PC-9 (cell line): ENCODE results near the gene ATP8A1. TPM values are rescaled to one million over a fixed set of nuclear protein-coding genes. Genes with fewer than 3 reads are reported as not detected.

ENCODE experiments used
- BruUV-seq: library from RNA; stranded (reverse); fragments of 400-500 nt; replicated peaks from 2 replicates; lab custom pipeline; 2021; lab: Mats Ljungman, UMichigan
- CTCF ChIA-PET: fragments of 300-600 bp; sonication (Branson Sonifier 250); formaldehyde crosslinking; loops from one replicate; lab custom pipeline; 2022; ENCODE audit warnings: antibody characterized with exemption; lab: Charles Lee
- POLR2A ChIA-PET: fragments of 300-600 bp; sonication (Branson Sonifier 250); formaldehyde crosslinking; loops from one replicate; lab custom pipeline; 2022; ENCODE audit warnings: antibody characterized with exemption; ENCODE audit not compliant: unreplicated experiment; lab: Charles Lee
- DNase-seq, 2 experiments: peaks; one replicate each; pipeline versions ENCODE4 v3.0.0 to v3.0.0-alpha.2; 2015 to 2022; ENCODE audit warnings: mixed read lengths in 1 of 2
- H2AFZ ChIP-seq: fragments of 200-600 bp; sonication (generic); 2 replicates; pipeline ENCODE4 v1.8.1; 2017; ENCODE audit warnings: antibody characterized with exemption
- H3F3A ChIP-seq: fragments of 200-600 bp; sonication (generic); 2 replicates; pipeline ENCODE4 v1.8.1; 2017; ENCODE audit warnings: antibody characterized with exemption, mild to moderate bottlenecking, low read depth; ENCODE audit not compliant: insufficient read depth
- H3K27ac ChIP-seq: fragments of 200-600 bp; sonication (generic); 2 replicates; pipeline ENCODE4 v1.6.1; 2016; ENCODE audit warnings: mixed run types
- H3K27me3 ChIP-seq: fragments of 200-600 bp; sonication (generic); 2 replicates; pipeline ENCODE4 v1.6.1; 2016; ENCODE audit warnings: low read depth, mixed run types; ENCODE audit not compliant: insufficient read depth
- H3K36me3 ChIP-seq: fragments of 200-600 bp; sonication (generic); 2 replicates; pipeline ENCODE4 v1.6.1; 2016; ENCODE audit warnings: low read depth, mixed run types
- H3K4me1 ChIP-seq: fragments of 200-600 bp; sonication (generic); replicated peaks from 2 replicates; pipeline ENCODE4 v1.6.1; 2016; ENCODE audit warnings: mixed run types; ENCODE audit not compliant: insufficient read depth
- H3K4me2 ChIP-seq: fragments of 200-600 bp; sonication (generic); 2 replicates; pipeline ENCODE4 v1.6.1; 2017; ENCODE audit warnings: mixed run types
- H3K4me3 ChIP-seq: fragments of 200-600 bp; sonication (generic); 2 replicates; pipeline ENCODE4 v1.6.1; 2016; ENCODE audit warnings: mixed run types
- H3K79me2 ChIP-seq: fragments of 200-600 bp; sonication (generic); 2 replicates; pipeline ENCODE4 v1.6.1; 2017; ENCODE audit warnings: low read depth, mixed run types
- H3K9me2 ChIP-seq: fragments of 200-600 bp; sonication (generic); 2 replicates; pipeline ENCODE4 v1.8.1; 2017; ENCODE audit warnings: mild to moderate bottlenecking; ENCODE audit not compliant: insufficient read depth
- H3K9me3 ChIP-seq: fragments of 200-600 bp; sonication (generic); 2 replicates; pipeline ENCODE4 v1.8.1; 2016; ENCODE audit warnings: low read depth; ENCODE audit not compliant: insufficient read depth
- H4K20me1 ChIP-seq: fragments of 200-600 bp; sonication (generic); 2 replicates; pipeline ENCODE4 v1.8.1; 2017; ENCODE audit not compliant: insufficient read depth
- CTCF ChIP-seq: fragments of 200-600 bp; sonication (generic); conservative IDR thresholded peaks from 2 replicates; pipeline ENCODE4 v1.6.1; 2017; ENCODE audit warnings: mixed run types, antibody characterized with exemption, mild to moderate bottlenecking, moderate library complexity
- EZH2 ChIP-seq: fragments of 200-600 bp; sonication (generic); IDR thresholded peaks from 2 replicates; pipeline ENCODE4 v1.8.0; 2017; ENCODE audit warnings: antibody characterized with exemption, low read depth
- intact Hi-C: fragments of 100-400 bp; cut with micrococcal nuclease; formaldehyde crosslinking; loops from one replicate; pipeline ENCODE4 v1.10.0; 2022; ENCODE audit not compliant: unreplicated experiment
- total RNA-seq: library from RNA; stranded (reverse); gene quantifications from 2 replicates; pipeline ENCODE4 v1.2.3, GENCODE V29; 2021

ATP8A1 gene
- total RNA-seq, 1 experiment from 2014 or later, result not detected

DNA sequence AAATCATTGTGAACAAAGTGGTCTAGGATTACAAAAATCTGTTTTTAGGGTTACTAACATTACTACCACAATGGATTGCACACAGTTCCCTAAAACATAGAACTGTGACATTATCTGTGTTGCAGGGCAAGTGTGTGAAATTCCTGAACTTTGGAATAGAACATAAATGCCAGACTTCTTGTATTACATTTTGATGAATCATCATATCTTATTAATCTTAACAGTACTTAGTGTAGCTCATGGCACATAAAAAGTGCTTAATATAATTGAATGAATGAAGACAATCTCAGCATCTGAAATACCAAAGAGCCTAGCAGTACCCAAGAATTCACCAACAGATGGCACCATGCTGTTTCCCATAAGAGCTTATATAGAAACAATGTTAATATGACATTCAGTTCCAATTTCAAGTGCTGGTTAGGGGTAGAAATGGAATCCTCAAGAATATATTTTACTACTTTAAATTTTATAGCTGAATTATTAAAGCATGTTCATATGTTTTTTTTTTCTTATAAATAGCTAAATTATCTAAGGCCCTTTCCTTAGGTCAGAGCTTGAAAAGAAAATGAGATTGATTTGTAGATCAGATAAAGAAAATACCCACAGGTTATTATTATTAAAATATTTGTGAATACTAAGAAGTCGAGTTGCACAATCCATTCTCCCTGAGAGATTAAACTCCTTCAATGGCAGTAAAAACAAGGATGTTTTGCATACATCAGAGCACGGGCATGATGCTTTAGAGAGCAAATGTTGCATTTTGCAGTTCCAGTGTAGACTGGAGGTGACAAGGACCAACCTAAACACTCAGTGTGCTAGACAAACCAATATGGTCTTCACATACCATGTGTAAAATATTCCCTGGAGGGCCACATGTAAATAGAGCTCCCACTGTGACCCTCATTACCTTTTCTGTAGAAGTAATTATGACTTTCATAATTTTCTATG lies 285.3 kb downstream of the ATP8A1 start:
- H3K27me3 ChIP-seq, result peaks cover 7% of the 10 kb centered on the region; the same call in 1 of the 2 replicates
- CTCF ChIA-PET, result interaction anchor here (0.8 kb wide), 1 partner anchor 148 kb away, joined by 3 read pairs; no protein-coding TSS in a partner anchor
- no peaks in the 10 kb centered on the region for H3K9me3 ChIP-seq
- POLR2A ChIA-PET, result interaction anchor here (0.7 kb wide), 1 partner anchor 424 kb away, joined by 6 read pairs; no protein-coding TSS in a partner anchor
- BruUV-seq, result no TSS peak
- peak; percentile 56 for TF ChIP-seq CTCF
- no peak for TF ChIP-seq EZH2
- no peak overlapping the region for H3K27ac ChIP-seq
- H3F3A ChIP-seq, result no peaks in the 10 kb centered on the region
- intact Hi-C loops, result loop anchor here (2.0 kb wide), 1 partner anchor 149 kb away; no protein-coding TSS in a partner anchor
- no peaks in the 10 kb centered on the region for H3K79me2 ChIP-seq
- no peak overlapping the region for H3K4me2 ChIP-seq
- H3K9me2 ChIP-seq, result no peaks in the 10 kb centered on the region
- H3K4me3 ChIP-seq, result no peak overlapping the region
- H4K20me1 ChIP-seq, result no peaks in the 10 kb centered on the region
- H3K36me3 ChIP-seq, result no peaks in the 10 kb centered on the region
- no peak overlapping the region for H2AFZ ChIP-seq
- no peaks in the 10 kb centered on the region for H3K4me1 ChIP-seq
- DNase-seq, result no peak

- Histone ChIP-seq H3K9me3 (no peaks in the 10 kb centered on the region), H3K27ac (no peak overlapping the region), H2AFZ (no peak overlapping the region), H3K79me2 (no peaks in the 10 kb centered on the region), H3K36me3 (no peaks in the 10 kb centered on the region), H3K4me2 (no peak overlapping the region), H3F3A (no peaks in the 10 kb centered on the region), H3K4me1 (no peaks in the 10 kb centered on the region), H3K4me3 (no peak overlapping the region), H3K9me2 (no peaks in the 10 kb centered on the region), H3K27me3 (0 out of 2 replicates have a peak, but pooled peaks cover 5% of the 10 kb centered on the region), H4K20me1 (no peaks in the 10 kb centered on the region)
- TF ChIP-seq CTCF (no peak), EZH2 (no peak)
- BruUV-seq, result no TSS peak
- intact Hi-C loops, result no loop called here
- CTCF ChIA-PET, result no interaction called here
- DNase-seq, result no peak
- POLR2A ChIA-PET, result no interaction called here
Observed at GRCh38 chr4:42369489-42369888, 287.4 kb downstream of the ATP8A1 start.

GRCh38 chr4:42366959-42367358 lies 289.9 kb downstream of the ATP8A1 start:
- Histone ChIP-seq H3K36me3 (no peaks in the 10 kb centered on the region), H3K79me2 (no peaks in the 10 kb centered on the region), H3K4me2 (no peak overlapping the region), H3K9me2 (no peaks in the 10 kb centered on the region), H4K20me1 (no peaks in the 10 kb centered on the region), H3K27me3 (no peaks in the 10 kb centered on the region), H3K4me1 (no peaks in the 10 kb centered on the region), H3F3A (no peaks in the 10 kb centered on the region), H3K4me3 (no peak overlapping the region), H2AFZ (no peak overlapping the region), H3K27ac (no peak overlapping the region), H3K9me3 (no peaks in the 10 kb centered on the region)
- ChIA-PET CTCF (no interaction called here), POLR2A (no interaction called here)
- DNase-seq, result no peak
- TF ChIP-seq EZH2 (no peak), CTCF (no peak)
- BruUV-seq, result no TSS peak
- intact Hi-C loops, result no loop called here
